ENCODE measurements around the gene FXYD3. TPM values are rescaled to one million over a fixed set of nuclear protein-coding genes. Genes with fewer than 3 reads are reported as not detected.

The FXYD3 gene
- total and polyA plus RNA-seq, 2 of the 13 experiments (the other 11 are each of a cell fraction or from before 2014, with no cell fraction given), result 4.9 TPM; not detected in 1

DNA sequence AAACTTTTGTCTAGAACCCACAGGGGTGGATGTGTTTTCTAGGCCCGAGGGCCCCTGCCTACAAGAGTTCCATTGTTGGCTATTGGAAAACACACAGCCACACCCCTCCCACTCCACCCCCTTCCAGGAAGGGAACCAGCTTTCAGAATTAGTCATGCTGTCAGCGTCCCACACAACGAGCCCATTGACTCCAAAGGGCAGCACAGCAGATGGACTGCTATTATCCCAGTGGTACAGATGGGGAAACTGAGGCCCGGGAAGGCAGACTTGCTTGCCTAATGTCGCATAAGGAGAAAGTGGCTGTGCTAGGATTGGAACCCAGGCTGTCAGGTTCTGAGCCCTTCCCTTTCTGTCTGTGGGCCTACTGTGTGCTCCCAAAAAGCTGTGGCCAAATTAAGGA is 8.1 kb upstream of the FXYD3 start (continued):
- TF ChIP-seq TARDBP (CRISPR knock-in tag; IDR thresholded peaks at IDR 0.05) (no peak), HDAC2 (CRISPR knock-in tag; IDR thresholded peaks at IDR 0.05) (peak; percentile 35; the same call in 1 of the 2 replicates), CEBPB (IDR thresholded peaks at IDR 0.05; ENCODE audit: borderline replicate concordance, low read depth, low read length) (no peak), ZBTB7B (CRISPR knock-in tag; IDR thresholded peaks at IDR 0.05) (no peak), ZSCAN9 (CRISPR knock-in tag; IDR thresholded peaks at IDR 0.05; ENCODE audit: borderline replicate concordance) (no peak), SNRNP70 (IDR thresholded peaks at IDR 0.05; ENCODE audit: low read depth, low read length) (no peak), CBFB (CRISPR knock-in tag; IDR thresholded peaks at IDR 0.05) (no peak), HCFC1 (IDR thresholded peaks at IDR 0.05; ENCODE audit: low read depth, low read length) (no peak), ZNF382 (CRISPR knock-in tag; IDR thresholded peaks at IDR 0.05; ENCODE audit: borderline replicate concordance) (no peak), SATB2 (CRISPR knock-in tag; IDR thresholded peaks at IDR 0.05) (no peak), ZNF768 (CRISPR knock-in tag; IDR thresholded peaks at IDR 0.05) (peak; percentile 42; the same call in 1 of the 2 replicates), SAFB2 (CRISPR knock-in tag; IDR thresholded peaks at IDR 0.05; ENCODE audit: borderline replicate concordance, low read depth) (no peak), ZKSCAN8 (CRISPR knock-in tag; IDR thresholded peaks at IDR 0.05; ENCODE audit: borderline replicate concordance) (no peak), JARID2 (CRISPR knock-in tag; IDR thresholded peaks at IDR 0.05; ENCODE audit: insufficient replicate concordance) (no peak), MIER3 (CRISPR knock-in tag; IDR thresholded peaks at IDR 0.05; ENCODE audit: borderline replicate concordance) (no peak), SRY (CRISPR knock-in tag; IDR thresholded peaks at IDR 0.05) (no peak), BCL6 (CRISPR knock-in tag; IDR thresholded peaks at IDR 0.05) (peak; percentile 48; the same call in 1 of the 2 replicates), MXI1 (IDR thresholded peaks at IDR 0.05; ENCODE audit: borderline replicate concordance, low read depth, low read length) (no peak), ZNF501 (CRISPR knock-in tag; IDR thresholded peaks at IDR 0.05) (peak; percentile 47; the same call in 1 of the 2 replicates), ZNF614 (CRISPR knock-in tag; IDR thresholded peaks at IDR 0.05; ENCODE audit: borderline replicate concordance) (no peak)
- TF ChIP-seq, protein P1, sequence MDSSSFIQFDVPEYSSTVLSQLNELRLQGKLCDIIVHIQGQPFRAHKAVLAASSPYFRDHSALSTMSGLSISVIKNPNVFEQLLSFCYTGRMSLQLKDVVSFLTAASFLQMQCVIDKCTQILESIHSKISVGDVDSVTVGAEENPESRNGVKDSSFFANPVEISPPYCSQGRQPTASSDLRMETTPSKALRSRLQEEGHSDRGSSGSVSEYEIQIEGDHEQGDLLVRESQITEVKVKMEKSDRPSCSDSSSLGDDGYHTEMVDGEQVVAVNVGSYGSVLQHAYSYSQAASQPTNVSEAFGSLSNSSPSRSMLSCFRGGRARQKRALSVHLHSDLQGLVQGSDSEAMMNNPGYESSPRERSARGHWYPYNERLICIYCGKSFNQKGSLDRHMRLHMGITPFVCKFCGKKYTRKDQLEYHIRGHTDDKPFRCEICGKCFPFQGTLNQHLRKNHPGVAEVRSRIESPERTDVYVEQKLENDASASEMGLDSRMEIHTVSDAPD (CRISPR knock-in tag; IDR thresholded peaks at IDR 0.05), result no peak
- TF ChIP-seq, protein P2, sequence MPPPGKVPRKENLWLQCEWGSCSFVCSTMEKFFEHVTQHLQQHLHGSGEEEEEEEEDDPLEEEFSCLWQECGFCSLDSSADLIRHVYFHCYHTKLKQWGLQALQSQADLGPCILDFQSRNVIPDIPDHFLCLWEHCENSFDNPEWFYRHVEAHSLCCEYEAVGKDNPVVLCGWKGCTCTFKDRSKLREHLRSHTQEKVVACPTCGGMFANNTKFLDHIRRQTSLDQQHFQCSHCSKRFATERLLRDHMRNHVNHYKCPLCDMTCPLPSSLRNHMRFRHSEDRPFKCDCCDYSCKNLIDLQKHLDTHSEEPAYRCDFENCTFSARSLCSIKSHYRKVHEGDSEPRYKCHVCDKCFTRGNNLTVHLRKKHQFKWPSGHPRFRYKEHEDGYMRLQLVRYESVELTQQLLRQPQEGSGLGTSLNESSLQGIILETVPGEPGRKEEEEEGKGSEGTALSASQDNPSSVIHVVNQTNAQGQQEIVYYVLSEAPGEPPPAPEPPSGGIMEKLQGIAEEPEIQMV (CRISPR knock-in tag; IDR thresholded peaks at IDR 0.05; ENCODE audit: low read depth), result no peak
- TF ChIP-seq, protein P3, sequence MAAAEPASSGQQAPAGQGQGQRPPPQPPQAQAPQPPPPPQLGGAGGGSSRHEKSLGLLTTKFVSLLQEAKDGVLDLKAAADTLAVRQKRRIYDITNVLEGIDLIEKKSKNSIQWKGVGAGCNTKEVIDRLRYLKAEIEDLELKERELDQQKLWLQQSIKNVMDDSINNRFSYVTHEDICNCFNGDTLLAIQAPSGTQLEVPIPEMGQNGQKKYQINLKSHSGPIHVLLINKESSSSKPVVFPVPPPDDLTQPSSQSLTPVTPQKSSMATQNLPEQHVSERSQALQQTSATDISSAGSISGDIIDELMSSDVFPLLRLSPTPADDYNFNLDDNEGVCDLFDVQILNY (CRISPR knock-in tag; conservative IDR thresholded peaks at IDR 0.05), result no peak
- TF ChIP-seq, protein P4, sequence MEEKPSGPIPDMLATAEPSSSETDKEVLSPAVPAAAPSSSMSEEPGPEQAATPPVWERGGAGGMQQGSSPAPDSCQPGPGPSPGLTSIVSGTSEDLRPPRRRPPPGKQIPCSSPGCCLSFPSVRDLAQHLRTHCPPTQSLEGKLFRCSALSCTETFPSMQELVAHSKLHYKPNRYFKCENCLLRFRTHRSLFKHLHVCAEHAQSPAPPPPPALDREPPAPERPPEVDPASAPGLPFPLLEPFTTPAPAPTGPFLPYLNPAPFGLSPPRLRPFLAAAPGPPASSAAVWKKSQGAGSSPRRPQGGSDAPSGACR (CRISPR knock-in tag; IDR thresholded peaks at IDR 0.05), result no peak
- TF ChIP-seq, protein P5, sequence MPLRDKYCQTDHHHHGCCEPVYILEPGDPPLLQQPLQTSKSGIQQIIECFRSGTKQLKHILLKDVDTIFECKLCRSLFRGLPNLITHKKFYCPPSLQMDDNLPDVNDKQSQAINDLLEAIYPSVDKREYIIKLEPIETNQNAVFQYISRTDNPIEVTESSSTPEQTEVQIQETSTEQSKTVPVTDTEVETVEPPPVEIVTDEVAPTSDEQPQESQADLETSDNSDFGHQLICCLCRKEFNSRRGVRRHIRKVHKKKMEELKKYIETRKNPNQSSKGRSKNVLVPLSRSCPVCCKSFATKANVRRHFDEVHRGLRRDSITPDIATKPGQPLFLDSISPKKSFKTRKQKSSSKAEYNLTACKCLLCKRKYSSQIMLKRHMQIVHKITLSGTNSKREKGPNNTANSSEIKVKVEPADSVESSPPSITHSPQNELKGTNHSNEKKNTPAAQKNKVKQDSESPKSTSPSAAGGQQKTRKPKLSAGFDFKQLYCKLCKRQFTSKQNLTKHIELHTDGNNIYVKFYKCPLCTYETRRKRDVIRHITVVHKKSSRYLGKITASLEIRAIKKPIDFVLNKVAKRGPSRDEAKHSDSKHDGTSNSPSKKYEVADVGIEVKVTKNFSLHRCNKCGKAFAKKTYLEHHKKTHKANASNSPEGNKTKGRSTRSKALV (CRISPR knock-in tag; IDR thresholded peaks at IDR 0.05), result no peak
